Measurements from ENCODE around the gene LMOD1.

LMOD1 gene

DNA sequence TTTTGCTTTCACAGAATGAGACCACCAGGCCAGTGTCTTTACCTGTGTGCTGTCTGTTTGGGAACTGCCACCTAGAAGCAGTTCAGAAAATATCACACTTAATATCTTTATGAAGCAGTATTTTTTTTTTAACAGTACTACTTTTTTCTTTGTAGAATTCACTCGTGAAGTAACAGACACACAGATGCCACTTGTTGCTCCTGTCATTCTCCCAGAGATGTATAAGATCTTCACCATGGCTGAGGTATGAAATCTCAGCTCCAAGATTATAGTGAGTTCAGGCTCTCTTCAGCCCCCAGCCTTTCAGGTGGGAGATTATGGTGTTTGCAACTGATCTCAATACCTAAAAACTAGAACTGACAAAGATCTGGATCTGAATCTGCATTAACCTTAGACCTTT lies 94.4 kb downstream of the LMOD1 start:
- DNase-seq, result no peak

DNA sequence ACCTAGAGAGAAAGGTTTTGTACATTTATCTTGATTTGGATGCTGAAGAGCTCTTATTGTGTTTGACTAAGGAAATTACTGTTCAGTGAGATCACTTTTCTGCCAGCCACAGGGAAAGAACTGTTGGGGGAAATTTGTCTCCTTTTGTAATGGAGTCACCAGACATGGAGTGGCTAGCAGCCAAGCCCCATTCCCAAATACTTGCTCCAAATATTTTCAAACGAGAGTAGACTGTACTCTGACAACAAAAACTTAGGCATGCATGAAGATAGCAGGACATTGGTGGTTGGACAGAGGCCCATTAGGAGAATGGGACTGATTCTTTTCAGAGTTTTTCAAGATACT lies 96.3 kb downstream of the LMOD1 start:
- DNase-seq, result no peak

DNA sequence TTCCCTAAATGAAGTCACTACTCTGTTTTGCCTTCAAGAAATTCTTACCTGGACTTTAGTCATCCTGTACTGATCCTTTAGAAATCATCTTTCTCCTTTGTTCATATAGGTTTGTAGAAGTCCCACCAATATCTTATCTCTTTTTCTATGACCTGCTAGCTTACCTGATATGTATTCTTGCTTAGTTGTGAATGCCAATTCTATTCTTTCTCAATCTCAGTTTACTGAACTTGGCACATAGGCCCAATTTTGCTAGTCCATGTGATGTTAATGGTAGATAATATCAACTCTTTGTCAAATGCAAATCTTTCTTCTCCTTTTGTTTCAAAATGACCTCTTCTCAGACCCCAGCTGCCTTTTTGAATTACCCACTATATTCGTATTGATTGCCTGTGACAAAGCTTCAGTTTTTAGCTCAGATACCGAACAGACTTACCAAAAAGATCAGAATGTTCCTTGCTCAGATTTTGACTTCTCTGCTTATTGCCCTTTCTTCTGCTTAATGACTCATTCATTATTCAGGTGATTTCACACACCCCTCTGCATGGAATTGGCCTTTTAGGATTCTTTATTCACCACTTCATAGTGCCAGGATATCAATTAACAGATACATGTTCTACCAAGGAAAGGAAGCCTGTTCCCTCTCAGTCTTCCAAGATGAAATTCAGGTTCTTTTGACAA lies 96.8 kb downstream of the LMOD1 start:
- no peak for DNase-seq

DNA sequence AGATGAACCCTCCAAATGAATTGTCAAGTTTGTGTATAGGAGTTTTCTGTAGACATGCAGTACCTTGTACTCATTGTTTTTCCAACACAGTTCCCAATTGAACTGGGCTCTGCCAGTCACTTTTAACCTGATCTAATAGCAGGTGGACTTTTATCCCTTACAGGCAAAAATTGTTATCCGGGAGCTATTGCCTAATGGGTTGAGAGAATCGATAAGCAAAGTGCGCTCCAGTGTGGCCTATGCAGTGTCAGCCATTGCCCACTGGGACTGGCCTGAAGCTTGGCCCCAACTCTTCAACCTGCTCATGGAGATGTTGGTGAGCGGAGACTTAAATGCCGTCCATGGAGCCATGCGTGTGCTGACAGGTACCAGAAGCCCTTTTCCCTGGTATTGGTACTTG lies 98.1 kb downstream of the LMOD1 start:
- no peak for DNase-seq

DNA sequence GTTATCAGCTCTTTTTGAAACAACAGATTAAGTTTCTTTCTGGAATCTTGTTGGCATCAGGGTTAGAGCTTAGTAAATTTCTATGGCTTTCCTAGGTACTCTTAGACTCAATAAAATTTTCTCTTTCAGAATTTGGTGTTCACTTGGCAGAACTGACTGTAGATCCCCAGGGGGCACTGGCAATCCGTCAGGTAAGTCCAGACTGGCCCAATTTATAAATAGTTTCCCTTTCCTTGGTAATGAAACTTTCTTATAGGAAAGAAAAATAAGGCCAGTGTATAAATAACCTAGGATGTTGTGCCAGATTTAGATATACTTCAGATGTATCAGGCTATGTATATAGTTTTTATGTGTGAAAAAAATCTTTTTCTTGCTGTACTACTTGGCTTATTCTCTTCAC lies 99.2 kb downstream of the LMOD1 start:
- no peak for DNase-seq
